Activated CD8-positive, alpha-beta T cell treated with anti-CD3 and anti-CD28 coated beads for 36 hours (primary cell): ENCODE data around the gene RDH8. TPM values are rescaled to one million over a fixed set of nuclear protein-coding genes. Genes with fewer than 3 reads are reported as not detected.

Experiments used
- ATAC-seq: fragments of 200-7000 bp; cut with Tn5 transposase; one replicate; pipeline ENCODE4 v1.10.0; 2021; ENCODE audit warnings: mild to moderate bottlenecking, moderate library complexity
- CTCF ChIA-PET: fragments of 350-600 bp; sonication (Branson Sonifier 250); formaldehyde crosslinking; loops from one replicate; lab custom pipeline; 2021; ENCODE audit warnings: antibody characterized with exemption; lab: Charles Lee
- POLR2A ChIA-PET: fragments of 350-600 bp; sonication (Branson Sonifier 250); formaldehyde crosslinking; loops from one replicate; lab custom pipeline; 2021; ENCODE audit warnings: antibody characterized with exemption; lab: Charles Lee
- DNase-seq: peaks from one replicate; pipeline ENCODE4 v3.0.0-alpha.2; 2020
- H3K27ac Mint-ChIP-seq: one replicate; pipeline ENCODE4 v1.8.0; 2021; ENCODE audit warnings: mild to moderate bottlenecking, mixed read lengths
- H3K27me3 Mint-ChIP-seq: one replicate; pipeline ENCODE4 v1.8.0; 2021; ENCODE audit warnings: mixed read lengths
- H3K36me3 Mint-ChIP-seq: one replicate; pipeline ENCODE4 v1.8.0; 2021; ENCODE audit warnings: low read depth, mixed read lengths
- H3K4me1 Mint-ChIP-seq: one replicate; pipeline ENCODE4 v1.8.0; 2021; ENCODE audit warnings: low read depth, mixed read lengths
- H3K4me3 Mint-ChIP-seq: one replicate; pipeline ENCODE4 v1.8.0; 2021; ENCODE audit warnings: mild to moderate bottlenecking, moderate library complexity, mixed read lengths
- H3K9me3 Mint-ChIP-seq: one replicate; pipeline ENCODE4 v1.8.0; 2021; ENCODE audit warnings: mixed read lengths
- CTCF ChIP-seq: fragments of 200-600 bp; IDR thresholded peaks from one replicate; pipeline ENCODE4 v1.8.0; 2022; ENCODE audit warnings: antibody characterized with exemption, mild to moderate bottlenecking
- intact Hi-C: fragments of 100-400 bp; cut with micrococcal nuclease; formaldehyde crosslinking; loops from one replicate; pipeline ENCODE4 v1.10.0; 2022
- total RNA-seq, 2 experiments: library from RNA; stranded (reverse); gene quantifications; one replicate each; pipeline ENCODE4 v1.2.3, GENCODE V29; 2021

The RDH8 gene
- total RNA-seq, 2 experiments from 2014 or later, result not detected

DNA sequence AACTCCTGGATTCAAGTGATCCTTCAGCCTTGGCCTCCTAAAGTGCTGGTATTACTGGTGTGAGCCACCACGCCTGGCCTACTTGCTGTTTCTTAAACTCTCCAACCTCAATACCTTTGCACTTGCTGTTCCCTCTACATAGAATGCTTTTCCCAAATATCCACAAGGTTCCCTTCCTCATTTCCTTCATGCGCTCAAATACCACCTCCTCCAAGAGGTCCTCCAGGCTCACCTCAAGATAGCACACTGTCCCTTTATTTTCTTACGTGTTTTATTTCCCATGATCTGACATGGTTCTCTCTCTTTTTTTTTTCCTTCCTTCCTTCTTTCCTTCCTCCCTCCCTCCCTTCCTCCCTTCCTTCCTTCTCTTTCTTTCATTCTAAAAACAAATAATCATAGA is 13.5 kb downstream of the RDH8 start:
- Mint-ChIP-seq H3K4me1 (peaks cover 4% of the 10 kb centered on the region), H3K9me3 (no peaks in the 10 kb centered on the region), H3K27me3 (peaks cover 10% of the 10 kb centered on the region), H3K36me3 (no peaks in the 10 kb centered on the region), H3K4me3 (no peak overlapping the region), H3K27ac (no peak overlapping the region)
- no peak for ATAC-seq
- TF ChIP-seq CTCF, result no peak
- no peak for DNase-seq
- CTCF ChIA-PET, result interaction anchor here (0.6 to 4.6 kb wide), 28 partner anchors 10 to 440 kb away, joined by 3 to 100 read pairs (median 6); partner anchors contain the start of genes COL5A3, P2RY11 and SHFL
- intact Hi-C loops, result loop anchor here (2.0 kb wide), 1 partner anchor 92 kb away; no protein-coding TSS in a partner anchor
- POLR2A ChIA-PET, result interaction anchor here (0.8 kb wide), 1 partner anchor 191 kb away, joined by 4 read pairs; no protein-coding TSS in a partner anchor

DNA sequence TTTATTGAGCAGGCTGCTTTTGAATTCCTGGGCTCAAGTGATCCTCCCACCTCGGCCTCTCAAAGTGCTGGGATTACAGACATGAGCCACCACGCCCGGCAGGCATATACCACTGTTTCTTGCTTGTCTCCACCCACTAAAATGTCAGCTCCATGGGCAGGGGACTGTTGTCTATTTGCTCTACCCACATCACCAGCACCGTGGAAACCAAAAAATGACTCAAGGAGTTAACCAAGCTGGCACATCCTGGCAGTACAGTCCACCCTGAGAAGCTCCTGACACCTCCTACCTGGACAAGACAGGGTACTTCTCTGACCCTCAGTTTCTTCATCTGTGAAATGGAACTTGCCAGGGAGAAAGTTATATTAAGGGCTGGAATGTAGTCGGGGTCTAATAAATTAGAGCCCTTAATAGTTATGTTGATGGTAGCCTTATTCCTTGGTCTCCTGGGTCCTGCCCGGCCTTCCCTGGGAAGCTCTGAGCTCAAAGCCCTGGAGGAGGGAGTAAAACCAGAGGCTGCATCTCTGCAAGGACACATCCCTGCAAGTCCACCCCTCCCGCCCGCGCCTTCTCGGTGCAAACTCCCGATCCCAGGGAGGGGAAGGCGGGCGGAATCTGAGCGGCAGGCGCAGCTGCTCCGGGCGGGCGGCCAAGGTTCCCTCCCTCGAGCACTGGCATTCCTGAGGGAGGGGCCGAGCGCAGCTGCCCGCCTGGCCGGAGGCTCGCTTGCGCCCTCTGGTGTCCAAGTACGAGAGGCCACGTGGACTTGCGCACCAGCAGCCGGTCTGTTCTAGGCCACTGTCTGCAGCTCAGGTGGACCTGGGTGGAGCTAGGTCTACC is 14.1 kb downstream of the RDH8 start:
- ChIA-PET CTCF (interaction anchor here (0.5 to 4.6 kb wide), 48 partner anchors 10 to 599 kb away, joined by 3 to 100 read pairs (median 4); partner anchors contain the start of genes COL5A3, EIF3G, P2RY11 and SHFL), POLR2A (interaction anchor here (0.8 to 1.1 kb wide), 2 partner anchors 20 to 192 kb away, joined by 4 read pairs; no protein-coding TSS in a partner anchor)
- Mint-ChIP-seq H3K4me3 (no peak overlapping the region), H3K27ac (no peak overlapping the region), H3K4me1 (peaks cover 4% of the 10 kb centered on the region), H3K36me3 (no peaks in the 10 kb centered on the region), H3K9me3 (no peaks in the 10 kb centered on the region), H3K27me3 (peaks cover 13% of the 10 kb centered on the region)
- peak; percentile 94 for TF ChIP-seq CTCF
- intact Hi-C loops, result loop anchor here (2.0 kb wide), 1 partner anchor 93 kb away; no protein-coding TSS in a partner anchor
- peak; percentile 86 for DNase-seq
- ATAC-seq, result peak; percentile 98

GRCh38 chr19:10033614-10034013 is 20.3 kb downstream of the RDH8 start:
- Mint-ChIP-seq H3K4me3 (no peak overlapping the region), H3K27me3 (peaks cover 18% of the 10 kb centered on the region), H3K4me1 (no peaks in the 10 kb centered on the region), H3K9me3 (no peaks in the 10 kb centered on the region), H3K27ac (no peak overlapping the region), H3K36me3 (no peaks in the 10 kb centered on the region)
- POLR2A ChIA-PET, result interaction anchor here (0.6 kb wide), 1 partner anchor 180 kb away, joined by 3 read pairs; no protein-coding TSS in a partner anchor
- no peak for TF ChIP-seq CTCF
- no peak for DNase-seq
- ATAC-seq, result no peak
- intact Hi-C loops, result no loop called here
- CTCF ChIA-PET, result no interaction called here

GRCh38 chr19:10036601-10037071 is 23.4 kb downstream of the RDH8 start:
- ATAC-seq (no peak), DNase-seq (no peak)
- ChIA-PET CTCF (interaction anchor here (2.5 kb wide), 1 partner anchor 9 kb away, joined by 10 read pairs; no protein-coding TSS in a partner anchor), POLR2A (no interaction called here)
- intact Hi-C loops, result no loop called here
- Mint-ChIP-seq H3K27me3 (peaks cover 19% of the 10 kb centered on the region), H3K9me3 (no peaks in the 10 kb centered on the region), H3K36me3 (no peaks in the 10 kb centered on the region), H3K4me1 (no peaks in the 10 kb centered on the region), H3K27ac (no peak overlapping the region), H3K4me3 (no peak overlapping the region)
- no peak for TF ChIP-seq CTCF
